SH-SY5Y (cell line): ENCODE results near the gene MTG2.

Experiments
- GATA2 ChIP-seq: IDR thresholded peaks from 2 replicates; pipeline ENCODE4 v1.6.1; 2011; ENCODE audit warnings: mild to moderate bottlenecking, low read depth, low read length
- GATA3 ChIP-seq: IDR thresholded peaks from 2 replicates; pipeline ENCODE4 v1.6.1; 2011; ENCODE audit warnings: low read depth, mild to moderate bottlenecking, low read length, moderate library complexity

- TF ChIP-seq GATA3 (no peak), GATA2 (no peak)
Observed at GRCh38 chr20:62133051-62133845, 49.6 kb upstream of the MTG2 start.
